GM12878 (cell line): Measurements from ENCODE around the gene ADIG. TPM values are rescaled to one million over a fixed set of nuclear protein-coding genes. Genes with fewer than 3 reads are reported as not detected.
"Not testable (repeated sequence)": the region's sequence is repeated elsewhere in the genome, so short reads cannot be mapped to it uniquely, and the experiment has no call there.

Experiments used
- ATAC-seq: fragments of 200-7000 bp; cut with Tn5 transposase; 3 replicates; pipeline ENCODE4 v1.9.1; 2020; ENCODE audit warnings: mild to moderate bottlenecking, moderate library complexity
- BruUV-seq: library from RNA; stranded (reverse); fragments of 400-500 nt; replicated peaks from 2 replicates; lab custom pipeline; 2021; lab: Mats Ljungman, UMichigan
- CTCF ChIA-PET: fragments of 300-600 bp; sonication (Branson Sonifier 250); formaldehyde crosslinking; extraction: SDS; loops from one replicate; lab custom pipeline; 2021; ENCODE audit warnings: inconsistent platforms; lab: Yijun Ruan, JAX
- POLR2A ChIA-PET: fragments of 350-600 bp; formaldehyde crosslinking; extraction: SDS; loops from one replicate; lab custom pipeline; 2021; ENCODE audit warnings: inconsistent platforms; lab: Charles Lee
- RAD21 ChIA-PET: fragments of 300-600 bp; sonication (Branson Sonifier 250); formaldehyde crosslinking; loops from one replicate; lab custom pipeline; 2023; ENCODE audit warnings: antibody characterized with exemption; ENCODE audit not compliant: unreplicated experiment; lab: Charles Lee
- SMC1A ChIA-PET: fragments of 300-600 bp; sonication (Branson Sonifier 250); formaldehyde crosslinking; loops from one replicate; lab custom pipeline; 2023; ENCODE audit not compliant: unreplicated experiment, uncharacterized antibody; lab: Charles Lee
- DNase-seq: peaks from one replicate; pipeline ENCODE4 v3.0.0-alpha.2; 2011; ENCODE audit warnings: low read depth, low spot score
- FAIRE-seq: peaks from 3 replicates; lab custom pipeline; 2011; peaks lifted over from hg19 to GRCh38; lab: Jason Lieb, UNC
- H2AFZ ChIP-seq: 2 replicates; pipeline ENCODE4 v1.6.0; 2011; ENCODE audit warnings: low read depth, low read length, control low read depth; ENCODE audit not compliant: control insufficient read depth
- H3K27ac ChIP-seq: 2 replicates; pipeline ENCODE4 v1.5.1; 2011; ENCODE audit warnings: control low read depth; ENCODE audit not compliant: control insufficient read depth, insufficient read depth
- H3K27me3 ChIP-seq, 2 experiments: replicated peaks in 1 of 2; 2 replicates each; pipeline versions ENCODE4 v1.6.0 to v1.6.1; 2011; ENCODE audit warnings: low read length in 1 of 2; ENCODE audit not compliant: control insufficient read depth in 2 of 2, insufficient read depth in 2 of 2
- H3K36me3 ChIP-seq, 2 experiments: 2 replicates each; pipeline ENCODE4 v1.5.1; 2011; ENCODE audit warnings: low read length in 1 of 2; ENCODE audit not compliant: control insufficient read depth in 2 of 2, insufficient read depth in 2 of 2
- H3K4me1 ChIP-seq: 2 replicates; pipeline ENCODE4 v1.6.1; 2011; ENCODE audit warnings: mild to moderate bottlenecking, low read length, moderate library complexity, mixed read lengths; ENCODE audit not compliant: control insufficient read depth, insufficient read depth
- H3K4me2 ChIP-seq: 2 replicates; pipeline ENCODE4 v1.6.0; 2011; ENCODE audit warnings: control low read depth; ENCODE audit not compliant: control insufficient read depth, insufficient read depth
- H3K4me3 ChIP-seq: fragments of 200-600 bp; sonication (generic); 2 replicates; pipeline ENCODE4 v1.5.1; 2016
- H3K79me2 ChIP-seq: 2 replicates; pipeline ENCODE4 v1.6.0; 2011; ENCODE audit warnings: low read length; ENCODE audit not compliant: control insufficient read depth, insufficient read depth
- H3K9ac ChIP-seq: 2 replicates; pipeline ENCODE4 v1.8.0; 2011; ENCODE audit warnings: low read length, control low read depth, mixed read lengths; ENCODE audit not compliant: control insufficient read depth, insufficient read depth
- H3K9me3 ChIP-seq: replicated peaks from 3 replicates; pipeline ENCODE4 v1.5.1; 2011; ENCODE audit warnings: mild to moderate bottlenecking, low read length; ENCODE audit not compliant: control insufficient read depth, insufficient read depth
- H4K20me1 ChIP-seq: 2 replicates; pipeline ENCODE4 v1.6.0; 2011; ENCODE audit not compliant: control insufficient read depth, insufficient read depth
- SMAD1 ChIP-seq: fragments of 450-650 bp; IDR thresholded peaks from 2 replicates; pipeline ENCODE4 v1.6.1; 2018; ENCODE audit warnings: mild to moderate bottlenecking, low read depth; ENCODE audit not compliant: partially characterized antibody
- whole genome bisulfite sequencing: methylation state at CpG from one replicate; pipeline ENCODE4 v1.1.6; 2016; ENCODE audit warnings: low lambda C conversion rate; ENCODE audit not compliant: insufficient replicate concordance, insufficient coverage; ENCODE audit errors: missing lambda C conversion rate; 5-methylcytosine and 5-hydroxymethylcytosine counted together
- in situ Hi-C: fragments of 300-500 bp; cut with MboI; formaldehyde crosslinking; loops from 9 replicates; pipeline ENCODE4 v1.14.3; 2018; ENCODE audit warnings: mixed read lengths
- intact Hi-C: fragments of 100-400 bp; cut with micrococcal nuclease; formaldehyde crosslinking; loops from one replicate; pipeline ENCODE4 v1.14.2; 2022; ENCODE audit not compliant: unreplicated experiment
- polyA plus RNA-seq, 11 experiments: library from polyadenylated mRNA; depleted of rRNA in 4 of 11; unstranded in 6 of 11; stranded (reverse) in 5 of 11; fragments of >200 nt; fragmentation: Nextera tagmentation in 4 of 11; fragmentation: Illumina TruSeq in 1 of 11; extraction: Ambion mirVana in 4 of 11; extraction: Trizol in 1 of 11; gene quantifications; 1 replicate in 1 of 11; 2 replicates in 10 of 11; pipeline versions ENCODE4 v1.2.1 to v1.2.3, GENCODE V29; 2011 to 2016; ENCODE audit warnings: inconsistent platforms in 2 of 11, missing spikeins in 2 of 11, low read depth in 1 of 11
- total RNA-seq, 4 experiments: library from RNA; depleted of rRNA in 3 of 4; stranded (reverse); fragments of >200 nt in 3 of 4; fragmentation: Illumina TruSeq in 1 of 4; extraction: Trizol in 1 of 4; gene quantifications; 2 replicates each; pipeline versions ENCODE4 v1.2.1 to v1.2.3, GENCODE V29; 2013 to 2021
- TF ChIP-seq, protein P1 (sequence below): fragments of 450-650 bp; IDR thresholded peaks from 2 replicates; pipeline ENCODE4 v1.6.1; 2018; ENCODE audit warnings: borderline replicate concordance, mild to moderate bottlenecking; ENCODE audit not compliant: partially characterized antibody

The ADIG gene
- total and polyA plus RNA-seq, 10 of the 15 experiments (the other 5 are each of a cell fraction or from before 2014, with no cell fraction given) = not detected

DNA sequence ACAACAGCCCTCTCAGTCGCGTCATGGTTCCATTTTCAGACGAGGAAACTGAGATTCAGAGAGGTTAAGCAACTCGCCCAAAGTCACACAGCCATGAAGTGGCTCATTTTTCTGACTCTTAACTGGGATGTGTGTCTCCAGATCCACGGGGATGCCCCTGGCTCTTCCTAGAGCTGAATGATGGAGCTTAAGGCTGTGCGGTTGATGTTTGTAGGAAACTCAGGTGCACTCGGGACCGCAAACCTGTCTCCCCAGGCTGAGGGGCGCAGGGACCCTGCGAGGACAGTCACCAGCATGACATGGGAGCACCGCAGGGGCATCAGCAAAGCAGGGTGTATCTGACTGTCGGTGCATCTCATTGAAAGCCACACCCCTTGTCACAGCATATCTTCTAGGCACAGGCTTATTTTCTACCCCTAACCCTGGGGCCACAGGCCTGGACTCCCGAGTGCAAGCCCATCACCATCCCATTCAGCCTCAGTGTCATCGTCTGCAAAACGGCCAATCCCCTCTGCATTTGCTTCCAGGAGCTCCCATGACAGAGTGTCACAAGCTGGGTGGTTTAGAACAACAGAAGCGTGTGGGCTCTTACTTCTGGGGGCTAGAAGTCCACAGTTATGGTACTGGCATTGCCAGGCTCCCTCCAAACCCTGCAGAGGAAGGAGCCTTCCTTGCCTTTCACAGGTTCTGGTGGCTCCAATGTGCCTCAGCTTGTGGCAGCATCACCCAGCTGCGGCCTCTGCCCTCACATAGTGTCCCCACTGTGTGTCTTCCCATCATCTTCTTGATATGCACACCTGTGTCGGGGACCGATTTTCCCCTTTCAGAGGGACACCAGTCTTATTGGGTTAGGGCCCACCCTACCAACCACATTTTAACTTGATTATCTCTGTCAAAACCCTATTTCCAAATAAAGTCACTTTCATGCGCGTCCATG is 10.7 kb downstream of the ADIG start (continued):
- TF ChIP-seq, protein P1, sequence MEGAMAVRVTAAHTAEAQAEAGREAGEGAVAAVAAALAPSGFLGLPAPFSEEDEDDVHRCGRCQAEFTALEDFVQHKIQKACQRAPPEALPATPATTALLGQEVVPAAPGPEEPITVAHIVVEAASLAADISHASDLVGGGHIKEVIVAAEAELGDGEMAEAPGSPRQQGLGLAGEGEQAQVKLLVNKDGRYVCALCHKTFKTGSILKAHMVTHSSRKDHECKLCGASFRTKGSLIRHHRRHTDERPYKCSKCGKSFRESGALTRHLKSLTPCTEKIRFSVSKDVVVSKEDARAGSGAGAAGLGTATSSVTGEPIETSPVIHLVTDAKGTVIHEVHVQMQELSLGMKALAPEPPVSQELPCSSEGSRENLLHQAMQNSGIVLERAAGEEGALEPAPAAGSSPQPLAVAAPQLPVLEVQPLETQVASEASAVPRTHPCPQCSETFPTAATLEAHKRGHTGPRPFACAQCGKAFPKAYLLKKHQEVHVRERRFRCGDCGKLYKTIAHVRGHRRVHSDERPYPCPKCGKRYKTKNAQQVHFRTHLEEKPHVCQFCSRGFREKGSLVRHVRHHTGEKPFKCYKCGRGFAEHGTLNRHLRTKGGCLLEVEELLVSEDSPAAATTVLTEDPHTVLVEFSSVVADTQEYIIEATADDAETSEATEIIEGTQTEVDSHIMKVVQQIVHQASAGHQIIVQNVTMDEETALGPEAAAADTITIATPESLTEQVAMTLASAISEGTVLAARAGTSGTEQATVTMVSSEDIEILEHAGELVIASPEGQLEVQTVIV = no peak
- TF ChIP-seq SMAD1 = no peak

DNA sequence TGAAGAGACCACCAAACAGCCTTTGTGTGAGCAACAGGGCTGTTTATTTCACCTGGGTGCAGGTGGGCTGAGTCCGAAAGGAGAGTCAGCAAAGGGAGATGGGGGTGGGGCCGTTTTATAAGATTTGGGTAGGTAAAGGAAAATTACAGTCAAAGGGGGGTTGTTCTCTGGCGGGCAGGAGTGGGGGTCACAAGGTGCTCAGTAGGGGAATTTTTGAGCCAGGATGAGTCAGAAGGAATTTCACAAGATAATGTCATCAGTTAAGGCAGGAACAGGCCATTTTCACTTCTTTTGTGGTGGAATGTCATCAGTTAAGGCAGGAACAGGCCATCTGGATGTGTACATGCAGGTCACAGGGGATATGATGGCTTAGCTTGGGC is 11.4 kb downstream of the ADIG start:
- H4K20me1 ChIP-seq, RAD21 ChIA-PET, in situ Hi-C loops, H3K9me3 ChIP-seq, H3K4me2 ChIP-seq, CTCF ChIA-PET, H3K36me3 ChIP-seq, FAIRE-seq, ATAC-seq, BruUV-seq, H3K4me1 ChIP-seq, H3K27ac ChIP-seq, POLR2A ChIA-PET, DNase-seq, H3K9ac ChIP-seq, H3K79me2 ChIP-seq, H2AFZ ChIP-seq, H3K4me3 ChIP-seq, H3K27me3 ChIP-seq, intact Hi-C loops, SMC1A ChIA-PET: not testable (repeated sequence)
- WGBS = 34% methylated on average over 3 of the region's 3 CpGs

DNA sequence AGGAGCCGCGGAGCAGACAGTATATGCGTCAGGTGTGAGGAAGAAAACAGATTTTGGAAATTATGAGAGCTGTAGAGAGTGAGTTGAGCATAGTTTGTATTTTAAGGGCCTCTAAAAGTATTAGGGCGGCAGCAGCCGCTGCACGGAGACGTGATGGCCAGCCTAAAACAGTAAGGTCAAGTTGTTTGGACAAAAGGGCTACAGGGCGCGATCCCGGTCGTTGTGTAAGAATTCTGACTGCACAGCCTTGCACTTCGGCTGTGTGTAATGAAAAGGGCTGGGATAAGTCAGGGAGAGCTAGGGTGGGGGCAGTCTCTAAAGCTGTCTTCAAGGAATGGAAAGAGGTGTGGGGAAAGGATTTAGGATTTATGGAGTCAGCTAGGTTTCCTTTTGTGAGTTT is 13.3 kb downstream of the ADIG start:
- POLR2A ChIA-PET, H3K79me2 ChIP-seq, RAD21 ChIA-PET, DNase-seq, H3K27me3 ChIP-seq, H3K9ac ChIP-seq, H3K4me2 ChIP-seq, intact Hi-C loops, H3K9me3 ChIP-seq, ATAC-seq, H3K4me1 ChIP-seq, BruUV-seq, H2AFZ ChIP-seq, H3K4me3 ChIP-seq, H3K27ac ChIP-seq, SMC1A ChIA-PET, CTCF ChIA-PET, in situ Hi-C loops, H4K20me1 ChIP-seq, H3K36me3 ChIP-seq, FAIRE-seq: not testable (repeated sequence)
- 76% methylated on average over 12 of the region's 12 CpGs for WGBS

DNA sequence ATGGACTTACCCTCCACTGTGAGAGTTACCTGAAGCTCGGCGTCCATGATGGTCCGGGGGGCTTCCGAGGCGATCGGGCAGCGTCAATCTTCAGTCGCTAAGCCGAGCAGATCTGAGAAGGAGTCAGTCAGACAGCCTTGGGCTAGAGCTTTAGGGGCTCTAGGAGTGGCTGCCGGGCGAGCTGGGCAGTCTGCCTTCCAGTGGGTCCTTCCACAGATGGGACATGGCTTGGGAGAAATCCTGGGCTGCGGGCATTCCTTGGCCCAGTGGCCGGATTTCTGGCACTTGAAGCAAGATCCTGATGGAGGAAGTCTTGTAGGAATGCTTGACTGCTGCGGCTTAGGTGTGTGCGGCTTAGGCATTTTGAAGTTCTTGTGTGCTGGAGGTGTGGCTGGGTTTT is 14.9 kb downstream of the ADIG start:
- H3K4me3 ChIP-seq, intact Hi-C loops, H4K20me1 ChIP-seq, H3K4me1 ChIP-seq, in situ Hi-C loops, CTCF ChIA-PET, POLR2A ChIA-PET, FAIRE-seq, ATAC-seq, BruUV-seq, RAD21 ChIA-PET, H2AFZ ChIP-seq, H3K27me3 ChIP-seq, H3K27ac ChIP-seq, H3K36me3 ChIP-seq, H3K9me3 ChIP-seq, H3K9ac ChIP-seq, SMC1A ChIA-PET, H3K79me2 ChIP-seq, H3K4me2 ChIP-seq, DNase-seq: not testable (repeated sequence)
- 65% methylated on average over 15 of the region's 15 CpGs for WGBS
